ENCODE results near the gene FOXI1.
"Not testable (repeated sequence)": the region's sequence is repeated elsewhere in the genome, so short reads cannot be mapped to it uniquely, and the experiment has no call there.

The FOXI1 gene

DNA sequence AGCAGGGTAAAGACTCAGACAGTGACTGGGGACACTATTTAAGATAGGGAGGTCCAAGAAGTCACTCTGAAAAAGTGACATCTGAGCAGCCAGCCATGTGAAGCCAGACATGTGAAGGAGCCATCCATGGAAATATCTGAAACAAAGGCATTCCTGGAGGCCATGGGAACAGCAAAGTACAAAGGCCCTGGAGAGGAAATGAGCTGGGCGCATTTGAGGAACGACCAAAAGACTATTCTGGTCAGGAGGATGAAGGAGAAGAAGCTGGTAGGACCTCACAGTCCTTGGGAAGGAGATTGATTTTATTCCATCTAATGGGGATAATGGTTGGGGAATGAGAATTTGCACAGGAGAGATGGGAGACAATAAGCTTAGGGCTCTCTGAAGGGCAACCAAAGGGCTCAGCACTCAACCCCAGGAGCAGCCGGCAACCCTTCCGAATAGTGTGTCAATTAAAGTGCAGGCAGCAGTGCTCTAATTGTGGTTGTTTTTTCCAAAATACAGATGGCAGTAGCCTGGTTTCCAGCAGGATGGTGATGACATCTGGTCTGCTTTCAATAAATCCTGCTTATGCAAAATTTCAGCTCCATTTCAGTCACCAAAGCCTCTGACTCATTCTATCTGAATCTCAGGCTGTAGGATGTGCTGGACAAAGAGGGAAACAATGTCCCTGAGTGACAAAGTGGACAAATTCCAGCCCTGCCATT lies 26.7 kb downstream of the FOXI1 start:
- DNase-seq = no peak

DNA sequence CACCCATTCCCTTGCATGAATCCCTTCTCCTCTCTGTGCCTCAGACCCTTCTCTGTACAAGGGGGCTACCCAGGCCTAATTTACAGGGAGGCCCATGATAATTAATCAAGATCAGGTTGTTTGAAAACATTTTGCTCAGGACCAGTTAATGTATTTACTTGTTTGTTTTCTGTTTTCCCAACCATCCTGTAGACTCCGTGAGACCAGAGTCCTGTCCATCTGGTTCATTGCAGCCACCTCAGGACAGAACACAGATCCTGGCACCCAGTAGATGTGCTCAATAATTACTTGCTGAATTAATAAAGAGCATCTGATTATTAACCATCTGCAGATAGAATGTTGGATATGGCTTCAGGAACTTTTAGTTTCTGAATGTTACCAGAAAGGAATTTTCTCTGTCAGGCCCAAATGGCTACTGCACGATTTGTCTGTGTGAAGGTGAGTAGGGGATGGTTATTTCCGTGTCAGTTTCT lies 27.3 kb downstream of the FOXI1 start:
- DNase-seq = no peak

- DNase-seq = no peak
These were observed 30.2 kb downstream of the FOXI1 start for GRCh38 chr5:170135796-170136490.

DNA sequence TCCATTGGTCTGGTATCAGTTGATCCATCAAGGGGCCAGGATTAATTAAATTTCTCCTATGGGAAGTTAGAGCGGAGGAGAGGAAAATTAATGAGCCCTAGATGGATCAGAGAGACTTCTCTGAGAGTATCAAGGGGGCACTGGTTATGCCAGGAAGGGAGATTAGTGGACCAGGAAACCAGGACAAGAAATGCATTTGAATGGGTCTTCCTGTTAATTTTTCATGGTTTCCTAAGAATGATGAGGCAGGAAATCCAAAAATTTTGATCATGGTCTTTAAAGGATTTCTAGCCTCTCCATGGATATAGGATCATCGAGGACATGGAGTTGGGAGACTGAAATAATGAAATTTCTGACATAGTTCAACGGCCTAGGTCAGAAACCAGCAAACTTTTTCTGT lies 30.8 kb downstream of the FOXI1 start:
- no peak for DNase-seq

DNA sequence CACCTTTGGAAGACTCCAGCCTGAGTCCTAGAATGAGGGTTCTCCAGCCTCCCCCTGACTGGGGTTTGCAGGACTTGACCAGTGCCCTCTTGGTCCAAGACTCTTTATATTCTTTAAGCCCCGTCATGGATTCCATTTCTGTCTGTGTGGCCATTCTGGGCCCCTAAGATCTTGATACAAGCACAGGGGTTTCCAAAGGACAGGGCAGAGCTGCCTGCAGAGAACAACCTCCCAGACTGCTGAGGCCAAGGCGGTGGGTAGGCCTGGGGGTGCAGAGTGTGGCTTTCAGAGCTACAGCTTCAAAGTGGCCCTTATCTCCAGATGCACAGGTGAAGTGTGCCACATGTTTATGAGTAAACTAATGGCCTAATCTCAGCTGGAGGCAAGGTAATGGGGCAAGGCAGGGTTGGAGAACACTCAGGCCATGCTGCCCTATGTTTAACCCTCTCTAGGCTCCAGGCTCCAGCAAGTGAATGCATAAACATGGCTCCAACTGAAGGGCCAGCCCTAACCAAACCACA lies 32.1 kb downstream of the FOXI1 start:
- DNase-seq = no peak

GRCh38 chr5:170138273-170138672 lies 32.6 kb downstream of the FOXI1 start:
- DNase-seq = no peak

DNA sequence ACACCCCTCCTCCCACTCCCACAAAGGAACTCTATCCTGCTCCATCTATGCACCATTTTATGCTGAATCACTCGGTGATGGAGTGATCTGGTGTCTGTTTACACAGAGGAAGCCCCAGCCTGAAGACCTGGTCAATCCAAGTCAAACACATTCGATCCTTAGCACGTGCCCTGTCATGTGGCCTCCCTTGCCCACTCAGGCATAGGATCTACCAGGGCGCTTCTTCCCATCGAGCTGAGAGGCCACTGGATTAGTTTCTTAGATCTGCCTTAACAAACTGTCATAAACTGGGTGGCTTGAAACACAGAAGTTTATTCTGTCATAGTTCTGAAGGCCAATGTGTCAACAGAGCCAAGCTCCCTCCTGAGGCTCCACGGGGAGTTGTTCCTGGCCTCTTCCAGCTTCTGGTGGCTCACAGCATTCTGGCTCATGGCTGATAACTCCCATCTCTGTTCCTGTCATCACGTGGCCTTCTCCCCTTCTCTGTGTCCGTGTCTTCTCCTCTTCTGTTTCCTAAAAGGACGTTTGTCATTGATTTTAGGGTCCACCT lies 34.2 kb downstream of the FOXI1 start:
- DNase-seq = no peak

GRCh38 chr5:170141196-170141595 lies 35.5 kb downstream of the FOXI1 start:
- not testable (repeated sequence) for DNase-seq

GRCh38 chr5:170141636-170142035 lies 35.9 kb downstream of the FOXI1 start:
- DNase-seq = no peak

DNA sequence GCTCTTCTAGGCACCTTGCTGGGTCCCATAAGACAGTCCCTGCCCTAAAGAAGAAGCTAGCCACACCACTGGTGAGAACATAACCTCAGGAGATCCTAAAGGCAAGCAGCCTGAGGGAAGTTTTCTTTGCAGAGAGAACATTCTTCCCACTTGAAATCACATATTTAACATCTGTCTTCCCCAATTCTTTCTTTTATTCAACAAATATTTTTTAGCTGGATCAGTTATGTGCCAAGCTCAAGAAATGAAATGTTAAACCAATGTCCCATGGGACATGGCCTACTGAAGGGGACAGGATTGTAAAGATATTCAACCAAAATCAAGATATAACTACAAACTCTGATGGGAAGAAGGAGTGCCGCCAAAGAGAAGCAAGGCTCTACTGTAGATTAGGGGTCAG lies 36.5 kb downstream of the FOXI1 start:
- DNase-seq = no peak

- no peak for DNase-seq
These were observed 37.4 kb downstream of the FOXI1 start for GRCh38 chr5:170143091-170143490.

DNA sequence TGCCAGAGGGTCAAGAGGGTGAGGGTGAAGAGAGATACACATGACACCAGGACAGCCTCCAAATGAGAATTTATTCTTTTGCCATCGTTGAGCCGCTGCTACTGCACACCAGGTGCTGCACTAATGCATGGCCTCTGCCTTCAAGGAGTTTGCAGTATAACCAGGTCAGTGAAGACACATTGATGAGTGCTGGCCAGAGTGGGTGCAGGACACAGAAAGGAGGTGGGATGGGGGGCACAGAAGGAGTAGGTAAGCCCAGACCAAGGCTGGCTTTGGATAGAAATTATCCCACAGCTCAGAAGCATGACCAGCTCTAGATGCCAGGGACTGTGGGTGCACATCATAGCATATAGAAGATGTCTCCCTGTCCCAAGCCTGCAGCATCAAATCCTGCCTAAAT lies 38.0 kb downstream of the FOXI1 start:
- no peak for DNase-seq

GRCh38 chr5:170144286-170145023 lies 38.8 kb downstream of the FOXI1 start:
- DNase-seq = no peak

GRCh38 chr5:170145462-170145861 lies 39.8 kb downstream of the FOXI1 start:
- DNase-seq = no peak

- no peak for DNase-seq
These were observed 41.5 kb downstream of the FOXI1 start for GRCh38 chr5:170147051-170147752.

- DNase-seq = no peak
These were observed 42.1 kb downstream of the FOXI1 start for GRCh38 chr5:170147753-170148264.

DNA sequence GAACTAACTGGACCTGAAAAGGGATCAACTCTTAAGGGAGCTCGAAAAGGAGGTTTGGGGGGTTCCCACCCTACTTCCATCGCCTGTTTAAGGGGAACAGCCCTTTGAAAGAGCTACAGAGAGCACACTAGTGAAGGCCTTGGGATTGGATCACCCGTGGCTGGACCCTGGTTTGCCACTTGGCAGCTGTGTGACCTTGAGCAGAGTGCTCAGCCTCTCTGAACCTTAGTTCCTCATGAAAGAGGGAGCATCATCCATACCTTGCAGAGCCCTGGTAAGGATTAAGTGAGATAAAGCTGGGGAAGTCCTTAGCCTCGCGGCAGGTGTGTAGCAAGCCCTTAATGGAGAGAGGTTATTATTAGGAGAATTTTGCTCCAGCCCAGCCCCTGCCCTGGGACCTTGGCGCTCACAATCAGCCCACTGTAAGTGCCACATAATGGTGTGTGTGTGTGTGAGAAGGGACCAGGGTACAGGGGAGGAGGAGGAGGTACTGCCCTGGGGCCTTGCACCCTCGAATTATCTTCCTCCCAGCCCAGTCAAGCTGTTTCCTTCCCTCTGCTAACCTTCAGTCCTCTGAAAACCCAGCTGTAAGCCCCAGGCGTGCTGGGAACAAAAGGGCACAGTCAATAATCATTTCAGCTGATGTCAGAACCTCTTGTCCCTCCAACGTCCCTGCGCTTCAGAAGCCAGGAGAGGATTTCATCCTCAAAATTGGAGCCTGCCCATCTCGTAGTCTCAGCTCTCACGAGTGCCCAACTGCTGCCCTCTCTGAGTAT lies 42.9 kb downstream of the FOXI1 start:
- no peak for DNase-seq

DNA sequence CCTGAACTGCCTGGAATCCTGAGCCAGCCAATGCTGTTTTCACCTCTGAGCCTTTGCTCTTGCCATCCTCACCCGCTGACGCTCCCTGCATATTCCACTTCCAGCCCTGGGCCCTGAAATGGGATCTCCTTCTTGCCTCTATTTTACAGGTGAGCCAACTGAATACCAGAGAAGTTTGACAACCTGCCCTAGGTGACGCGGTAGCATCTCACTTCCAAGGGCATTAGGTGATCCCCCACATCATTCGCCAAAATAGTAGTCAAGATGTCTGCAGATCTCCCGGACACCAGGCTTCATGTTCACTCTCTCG lies 43.5 kb downstream of the FOXI1 start:
- DNase-seq = no peak

- DNase-seq = no peak
These were observed 45.0 kb downstream of the FOXI1 start for GRCh38 chr5:170150713-170151096.

DNA sequence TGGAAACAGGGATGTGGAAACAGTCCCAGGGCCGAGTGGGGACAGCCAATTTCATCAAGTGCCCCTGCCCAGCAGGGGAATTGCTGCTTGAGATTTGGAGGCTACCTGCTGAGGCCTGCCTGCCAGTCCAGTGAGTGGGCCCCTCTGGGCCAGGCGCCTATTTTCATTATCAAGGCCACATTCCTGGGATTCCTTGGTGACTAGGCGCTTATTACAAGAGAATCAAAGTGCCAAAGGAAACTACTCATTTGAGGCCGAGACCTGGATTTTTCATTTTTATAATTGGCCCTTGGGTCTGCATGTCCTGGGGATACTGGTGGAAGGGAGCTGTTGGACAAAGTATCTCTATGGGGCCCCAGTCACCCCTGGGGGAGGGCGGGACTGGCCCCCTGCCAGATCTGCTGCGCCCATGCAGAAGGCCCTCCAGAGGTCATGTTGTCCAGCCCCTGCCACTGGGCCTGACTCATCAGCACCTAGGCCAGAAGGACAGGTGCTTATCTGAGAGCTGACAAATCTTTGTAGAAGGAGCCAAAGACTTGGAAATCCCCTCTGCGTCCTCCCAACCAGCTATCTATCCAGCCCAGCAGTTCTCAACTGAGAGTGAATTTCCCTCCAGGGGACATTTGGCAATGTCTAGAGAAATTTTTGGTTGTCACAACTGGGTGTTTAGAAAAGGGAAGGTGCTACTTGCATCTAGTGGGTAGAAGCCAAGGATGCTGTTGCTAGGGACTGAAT lies 45.6 kb downstream of the FOXI1 start:
- DNase-seq = no peak

GRCh38 chr5:170152767-170153166 lies 47.1 kb downstream of the FOXI1 start:
- DNase-seq = no peak
